ENCODE data around the gene MYO10. TPM values are rescaled to one million over a fixed set of nuclear protein-coding genes. Genes with fewer than 3 reads are reported as not detected.

The MYO10 gene
- total and polyA plus RNA-seq, 2 of the 8 experiments (the other 6 are each of a cell fraction or from before 2014, with no cell fraction given), result 21.5 to 107 TPM

- TF ChIP-seq POLR2A (IDR thresholded peaks at IDR 0.05; ENCODE audit: control extremely low read depth in 1 of 2, low read depth in 2 of 2, low read length in 2 of 2) (no peak), MAX (IDR thresholded peaks at IDR 0.05) (no peak), TAF1 (IDR thresholded peaks at IDR 0.05; ENCODE audit: low read depth, low read length) (no peak), SUZ12 (IDR thresholded peaks at IDR 0.05; ENCODE audit: low read length) (no peak)
Measured at GRCh38 chr5:16837305-16837704, 98.8 kb downstream of the MYO10 start (continued).
